Measurements from ENCODE around the gene TLCD1. TPM values are rescaled to one million over a fixed set of nuclear protein-coding genes. Genes with fewer than 3 reads are reported as not detected.

The TLCD1 gene
- total and polyA plus RNA-seq, 10 donors, result 0.97 to 3.5 (median 2.3) TPM; not detected in 1

DNA sequence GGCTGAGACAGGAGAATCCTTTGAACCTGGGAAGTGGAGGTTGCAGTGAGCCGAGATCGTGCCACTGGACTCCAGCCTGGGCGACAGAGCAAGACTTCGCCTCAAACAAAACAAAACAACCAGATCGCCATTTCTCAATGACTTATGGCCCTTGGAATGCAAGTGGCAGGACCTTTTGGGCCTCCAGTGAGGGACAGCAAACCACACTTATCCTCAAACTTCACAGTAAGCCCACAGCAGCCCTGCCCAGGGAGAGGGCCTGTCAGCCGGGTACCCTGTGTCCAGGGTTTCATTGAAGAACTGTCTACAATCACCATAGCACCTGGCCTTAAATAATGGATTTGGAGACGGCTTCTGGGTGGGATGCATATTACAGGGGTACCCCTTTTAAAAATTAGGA, 29.5 kb upstream of the TLCD1 start:
- intact Hi-C loops (cut with DNase I; ENCODE audit: low total_unique reads), result no loop called here
- Histone ChIP-seq H3K27me3 (replicated peaks in 1 of 7) (no peaks in the 10 kb centered on the region), H3K4me1 (peaks cover 0 to 17% (median 6%) of the 10 kb centered on the region in 6 donors), H3K4me3 (no peak overlapping the region), H3K36me3 (peaks cover 0 to 64% (median 20%) of the 10 kb centered on the region in 6 donors), H3K27ac (no peak overlapping the region), H3K9me3 (no peaks in the 10 kb centered on the region)
- peak; percentile 4 for DNase-seq
- TF ChIP-seq POLR2A (IDR thresholded peaks at IDR 0.05) (no peak), POLR2AphosphoS5 (IDR thresholded peaks at IDR 0.05) (peak in 1 of 3 donors; percentile 6)
- 90 to 97% (median 93%) methylated on average over 7 of the region's 7 CpGs for WGBS, 5 donors

DNA sequence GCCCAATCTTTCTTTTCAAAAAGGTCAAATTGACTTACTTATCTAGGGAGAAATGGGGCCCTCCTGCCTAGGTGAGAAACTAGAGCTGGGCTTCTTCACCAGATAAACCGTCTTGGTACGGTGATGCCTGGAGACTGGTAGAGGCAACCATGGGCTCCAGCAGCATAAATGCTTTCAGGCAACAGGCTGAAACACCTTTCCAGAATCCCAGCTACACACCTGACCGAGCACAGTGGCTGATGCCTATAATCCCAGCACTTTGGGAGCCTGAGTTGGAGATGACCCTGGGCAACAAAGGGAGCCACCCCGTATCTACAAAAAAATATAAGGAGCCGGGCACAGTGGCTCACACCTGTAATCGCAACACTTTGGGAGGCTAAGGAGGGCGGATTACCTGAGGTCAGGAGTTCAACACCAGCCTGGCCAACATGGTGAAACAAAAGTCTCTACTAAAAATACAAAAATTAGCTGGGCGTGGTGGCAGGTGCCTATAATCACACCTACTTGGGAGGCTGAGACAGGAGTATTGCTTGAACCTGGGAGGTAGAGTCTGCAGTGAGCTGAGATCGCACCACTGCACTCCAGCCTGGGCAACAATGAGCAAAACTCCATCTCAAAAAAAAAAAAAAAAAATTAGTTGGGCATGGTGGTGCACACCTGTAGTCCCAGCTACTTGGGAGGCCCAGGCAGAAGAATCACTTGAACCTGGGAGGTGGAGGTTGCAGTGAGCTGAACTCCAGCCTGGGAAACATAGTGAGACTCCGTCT, 25.8 kb upstream of the TLCD1 start:
- 92 to 96% (median 96%) methylated on average over 8 to 10 of the region's 10 CpGs for WGBS, 5 donors
- peaks cover 18 to 46% (median 29%) of the 10 kb centered on the region in 6 donors for H3K4me1 ChIP-seq
- no peak overlapping the region for H3K4me3 ChIP-seq
- no peaks in the 10 kb centered on the region for H3K9me3 ChIP-seq
- DNase-seq, result peak; percentile 28
- H3K27me3 ChIP-seq (replicated peaks in 1 of 7), result no peaks in the 10 kb centered on the region
- intact Hi-C loops (cut with DNase I; ENCODE audit: low total_unique reads), result loop anchor here (2.0 kb wide), 1 partner anchor 25 kb away; the partner anchor contains the start of gene TLCD1
- TF ChIP-seq POLR2AphosphoS5 (IDR thresholded peaks at IDR 0.05) (no peak), POLR2A (IDR thresholded peaks at IDR 0.05) (no peak)
- TF ChIP-seq, protein P1, sequence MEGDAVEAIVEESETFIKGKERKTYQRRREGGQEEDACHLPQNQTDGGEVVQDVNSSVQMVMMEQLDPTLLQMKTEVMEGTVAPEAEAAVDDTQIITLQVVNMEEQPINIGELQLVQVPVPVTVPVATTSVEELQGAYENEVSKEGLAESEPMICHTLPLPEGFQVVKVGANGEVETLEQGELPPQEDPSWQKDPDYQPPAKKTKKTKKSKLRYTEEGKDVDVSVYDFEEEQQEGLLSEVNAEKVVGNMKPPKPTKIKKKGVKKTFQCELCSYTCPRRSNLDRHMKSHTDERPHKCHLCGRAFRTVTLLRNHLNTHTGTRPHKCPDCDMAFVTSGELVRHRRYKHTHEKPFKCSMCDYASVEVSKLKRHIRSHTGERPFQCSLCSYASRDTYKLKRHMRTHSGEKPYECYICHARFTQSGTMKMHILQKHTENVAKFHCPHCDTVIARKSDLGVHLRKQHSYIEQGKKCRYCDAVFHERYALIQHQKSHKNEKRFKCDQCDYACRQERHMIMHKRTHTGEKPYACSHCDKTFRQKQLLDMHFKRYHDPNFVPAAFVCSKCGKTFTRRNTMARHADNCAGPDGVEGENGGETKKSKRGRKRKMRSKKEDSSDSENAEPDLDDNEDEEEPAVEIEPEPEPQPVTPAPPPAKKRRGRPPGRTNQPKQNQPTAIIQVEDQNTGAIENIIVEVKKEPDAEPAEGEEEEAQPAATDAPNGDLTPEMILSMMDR (IDR thresholded peaks at IDR 0.05 in 8 of 11, conservative IDR thresholded peaks at IDR 0.05 in 3 of 11), result no peak
- H3K27ac ChIP-seq, result no peak overlapping the region
- peaks cover 0 to 57% (median 25%) of the 10 kb centered on the region in 6 donors for H3K36me3 ChIP-seq

DNA sequence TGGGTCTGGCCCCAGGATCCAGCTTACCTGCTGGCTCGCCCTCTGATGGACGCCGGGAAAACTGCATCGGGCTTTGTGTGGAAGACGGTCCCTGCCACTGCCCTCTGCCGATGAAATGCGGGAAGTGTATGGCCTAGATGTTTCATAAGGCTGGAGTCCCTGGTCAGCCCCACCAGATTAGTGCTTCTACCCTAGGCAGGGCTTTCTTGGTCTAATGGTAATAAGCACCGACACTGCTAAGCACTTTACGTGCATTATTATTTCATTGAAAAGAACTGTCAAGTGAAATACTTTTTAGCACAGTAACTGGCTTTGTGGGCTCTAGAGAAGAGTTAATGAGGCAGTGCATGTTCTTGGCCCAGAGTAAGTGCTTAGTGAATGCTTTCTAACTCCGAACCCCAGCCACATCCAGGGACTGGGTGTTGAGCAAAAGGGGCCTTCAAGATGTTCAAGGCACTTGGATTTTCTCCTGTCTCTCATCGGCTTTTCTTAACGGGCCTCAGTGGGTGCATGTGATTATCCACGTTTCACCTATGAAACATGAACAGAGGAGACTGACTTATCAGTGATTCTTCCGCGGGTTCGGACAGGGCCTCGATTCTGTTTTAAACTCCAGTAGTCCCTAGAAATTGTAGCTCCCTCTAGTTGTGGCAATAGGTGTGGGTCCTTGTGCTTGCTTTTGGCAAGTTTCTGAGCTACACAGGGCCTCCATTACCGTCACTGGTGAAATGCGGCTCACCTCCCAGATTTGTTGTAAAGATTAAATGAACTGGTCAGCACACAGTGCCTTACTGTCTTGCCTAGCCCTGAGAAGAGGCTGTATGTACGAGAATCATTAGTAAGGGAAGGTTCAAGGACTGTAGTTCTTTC, 24.4 kb upstream of the TLCD1 start:
- peaks cover 31 to 60% (median 42%) of the 10 kb centered on the region in 6 donors for H3K4me1 ChIP-seq
- H3K9me3 ChIP-seq, result no peaks in the 10 kb centered on the region
- WGBS, 5 donors, result 43 to 66% (median 47%) methylated on average over 14 to 20 of the region's 20 CpGs
- TF ChIP-seq, protein P1 (IDR thresholded peaks at IDR 0.05 in 8 of 11, conservative IDR thresholded peaks at IDR 0.05 in 3 of 11), result peak; percentile 98 to 100 (median 99)
- TF ChIP-seq POLR2AphosphoS5 (IDR thresholded peaks at IDR 0.05) (peak; percentile 73 to 89 (median 83)), POLR2A (IDR thresholded peaks at IDR 0.05) (no peak)
- DNase-seq, result peak; percentile 96
- no peak overlapping the region for H3K4me3 ChIP-seq
- intact Hi-C loops (cut with DNase I; ENCODE audit: low total_unique reads), result loop anchor here (2.0 kb wide), 1 partner anchor 24 kb away; the partner anchor contains the start of gene TLCD1
- H3K27ac ChIP-seq, result peak overlapping the region in 5 of 8 donors; percentile 33 to 96 (median 94)
- peaks cover 0 to 3% (median 0%) of the 10 kb centered on the region in 7 donors for H3K27me3 ChIP-seq (replicated peaks in 1 of 7)
- peaks cover 0 to 49% (median 25%) of the 10 kb centered on the region in 6 donors for H3K36me3 ChIP-seq

DNA sequence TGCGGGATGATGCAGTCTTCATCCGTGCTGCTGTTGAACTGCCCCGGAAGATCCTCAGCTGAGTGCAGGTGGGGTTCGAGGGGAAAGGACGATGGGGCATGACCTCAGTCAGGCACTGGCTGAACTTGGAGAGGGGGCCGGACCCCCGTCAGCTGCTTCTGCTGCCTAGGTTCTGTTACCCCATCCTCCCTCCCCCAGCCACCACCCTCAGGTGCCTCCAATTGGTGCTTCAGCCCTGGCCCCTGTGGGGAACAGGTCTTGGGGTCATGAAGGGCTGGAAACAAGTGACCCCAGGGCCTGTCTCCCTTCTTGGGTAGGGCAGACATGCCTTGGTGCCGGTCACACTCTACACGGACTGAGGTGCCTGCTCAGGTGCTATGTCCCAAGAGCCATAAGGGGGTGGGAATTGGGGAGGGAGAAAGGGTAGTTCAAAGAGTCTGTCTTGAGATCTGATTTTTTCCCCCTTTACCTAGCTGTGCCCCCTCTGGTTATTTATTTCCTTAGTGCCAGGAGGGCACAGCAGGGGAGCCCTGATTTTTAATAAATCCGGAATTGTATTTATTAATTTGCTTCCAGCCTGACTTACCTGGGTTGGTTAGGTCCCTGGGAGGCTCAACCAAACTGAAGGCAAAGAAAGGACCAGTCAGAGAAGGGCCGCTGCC, 23.6 kb upstream of the TLCD1 start:
- WGBS, 5 donors, result 52 to 72% (median 61%) methylated on average over 11 of the region's 11 CpGs
- H3K27me3 ChIP-seq (replicated peaks in 1 of 7), result peaks cover 0 to 11% (median 0%) of the 10 kb centered on the region in 7 donors
- intact Hi-C loops (cut with DNase I; ENCODE audit: low total_unique reads), result loop anchor here (2.0 kb wide), 1 partner anchor 23 kb away; the partner anchor contains the start of gene TLCD1
- DNase-seq, result peak; percentile 79
- H3K9me3 ChIP-seq, result no peaks in the 10 kb centered on the region
- H3K4me1 ChIP-seq, result peaks cover 31 to 67% (median 50%) of the 10 kb centered on the region in 6 donors
- peak overlapping the region in 5 of 8 donors; percentile 33 to 96 (median 94) for H3K27ac ChIP-seq
- TF ChIP-seq, protein P1 (IDR thresholded peaks at IDR 0.05 in 8 of 11, conservative IDR thresholded peaks at IDR 0.05 in 3 of 11), result no peak
- no peak for TF ChIP-seq POLR2A (IDR thresholded peaks at IDR 0.05)
- peak in 1 of 3 donors; percentile 2 for TF ChIP-seq POLR2AphosphoS5 (IDR thresholded peaks at IDR 0.05)
- H3K36me3 ChIP-seq, result peaks cover 0 to 49% (median 25%) of the 10 kb centered on the region in 6 donors
- H3K4me3 ChIP-seq, result no peak overlapping the region

All from spleen (tissue), 11 donors.